ENCODE measurements around the gene SDK2.

Gene SDK2

DNA sequence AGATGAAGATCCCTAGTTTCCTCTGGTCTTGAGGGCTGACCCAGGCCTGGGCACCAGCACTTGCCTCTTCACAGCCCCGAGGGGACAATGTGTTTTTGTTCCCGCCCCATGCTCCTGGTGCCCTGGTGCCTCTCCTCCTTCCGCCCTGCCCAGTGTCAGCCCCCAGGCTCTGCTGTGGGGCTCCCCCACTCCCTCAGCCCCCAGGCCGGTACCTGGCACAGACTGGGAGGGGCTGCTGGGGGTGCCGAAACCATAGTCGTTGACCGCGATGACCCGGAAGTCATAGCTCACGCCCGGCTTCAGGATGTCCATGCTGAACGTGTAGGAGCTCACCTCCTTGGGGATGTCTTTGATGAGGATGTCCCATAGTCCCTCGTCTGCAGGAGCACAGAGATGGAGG is 292.0 kb downstream of the SDK2 start:
- no peak for DNase-seq

GRCh38 chr17:73351764-73352163 is 292.5 kb downstream of the SDK2 start:
- no peak for DNase-seq

GRCh38 chr17:73350864-73351263 is 293.4 kb downstream of the SDK2 start:
- no peak for DNase-seq

- DNase-seq = no peak
Observed at GRCh38 chr17:73349647-73350046, 294.6 kb downstream of the SDK2 start.

GRCh38 chr17:73349138-73349537 is 295.1 kb downstream of the SDK2 start:
- DNase-seq = no peak

- DNase-seq = no peak
Observed at GRCh38 chr17:73348829-73349095, 295.5 kb downstream of the SDK2 start.

GRCh38 chr17:73348018-73348828 is 296.0 kb downstream of the SDK2 start:
- no peak for DNase-seq

- no peak for DNase-seq
Observed at GRCh38 chr17:73347351-73347750, 296.9 kb downstream of the SDK2 start.

GRCh38 chr17:73346501-73347162 is 297.6 kb downstream of the SDK2 start:
- no peak for DNase-seq

GRCh38 chr17:73343739-73344454 is 300.3 kb downstream of the SDK2 start:
- no peak for DNase-seq

- DNase-seq = no peak
Observed at GRCh38 chr17:73343168-73343634, 301.0 kb downstream of the SDK2 start.

DNA sequence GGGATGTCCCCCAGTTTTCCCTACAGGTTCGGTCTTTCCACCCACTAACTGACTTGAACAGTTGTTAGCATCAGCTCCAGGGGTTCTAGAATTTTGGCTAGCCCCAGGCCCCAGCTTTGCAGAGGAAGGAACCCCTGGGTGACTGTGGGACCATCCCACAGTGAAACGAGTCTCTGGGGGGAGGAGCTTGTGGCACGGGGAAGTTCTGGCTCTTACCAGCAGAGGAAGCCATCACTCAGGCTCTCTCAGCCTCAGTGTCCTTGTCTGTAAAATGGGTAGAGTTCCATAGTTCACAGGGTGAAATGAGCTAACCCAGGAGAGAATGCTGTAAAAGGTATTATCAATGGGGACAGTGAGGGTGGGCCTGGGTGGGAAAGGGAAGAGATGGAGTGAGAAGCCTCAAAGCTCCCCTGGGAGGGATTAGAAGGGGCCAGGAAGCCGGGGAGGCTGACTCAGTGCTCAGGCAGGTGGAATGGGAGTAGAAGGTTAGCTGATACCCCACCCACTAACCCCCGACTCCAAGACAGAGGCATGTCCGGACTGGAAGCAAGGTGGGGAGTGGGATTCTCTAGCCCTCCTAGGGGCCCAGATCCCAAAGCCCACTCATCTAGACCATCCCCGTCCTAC is 301.6 kb downstream of the SDK2 start:
- no peak for DNase-seq

DNA sequence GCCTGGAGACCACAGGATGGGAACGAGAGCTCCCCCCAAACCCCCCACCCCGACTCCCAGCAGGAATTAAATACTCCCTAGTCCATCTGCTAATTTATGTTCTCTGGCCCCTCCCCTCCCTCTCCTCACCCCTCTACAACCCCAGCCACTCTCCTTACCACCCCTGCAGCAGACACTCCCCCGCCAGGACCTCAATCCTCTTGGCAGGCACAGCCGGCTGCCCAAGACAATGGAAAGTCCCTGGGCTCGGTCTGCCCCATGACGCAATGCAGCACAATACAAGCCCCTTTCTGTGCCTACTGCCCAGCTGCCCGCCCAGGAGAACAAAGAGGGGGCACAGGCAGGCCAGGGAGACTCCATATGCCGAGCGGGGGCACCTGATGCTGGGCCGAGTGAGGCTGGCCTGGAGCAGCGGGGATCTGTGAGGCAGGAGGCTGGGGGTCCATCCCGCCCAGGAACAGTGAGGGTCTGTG is 302.2 kb downstream of the SDK2 start:
- no peak for DNase-seq

GRCh38 chr17:73341350-73342049 is 302.7 kb downstream of the SDK2 start:
- DNase-seq = no peak

DNA sequence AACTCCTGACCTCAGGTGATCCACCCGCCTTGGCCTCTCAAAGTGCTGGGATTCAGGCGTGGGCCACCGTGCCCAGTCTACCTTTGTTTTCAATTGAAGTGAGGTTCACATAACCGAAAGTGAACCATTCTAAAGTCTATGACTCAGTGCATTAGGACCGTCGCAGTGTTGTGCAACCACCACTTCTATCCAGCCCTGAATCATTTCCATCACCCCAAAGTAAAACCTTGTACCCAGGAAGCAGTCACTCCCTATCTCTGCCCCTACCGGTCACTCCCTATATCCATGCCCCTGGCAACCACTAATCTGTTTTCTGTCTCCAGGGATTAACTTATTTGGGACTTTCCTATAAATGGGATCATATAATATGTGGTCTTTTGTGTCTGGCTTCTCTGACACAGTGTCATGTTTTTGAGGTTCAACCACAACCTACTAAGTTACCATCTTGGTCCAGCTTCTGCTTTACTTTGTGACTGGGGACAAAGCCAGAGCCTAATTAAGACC is 304.1 kb downstream of the SDK2 start:
- DNase-seq = no peak

- DNase-seq = no peak
Observed at GRCh38 chr17:73338566-73339197, 305.6 kb downstream of the SDK2 start.

- DNase-seq = no peak
Observed at GRCh38 chr17:73338050-73338521, 306.2 kb downstream of the SDK2 start.

- DNase-seq = no peak
Observed at GRCh38 chr17:73337330-73337710, 306.9 kb downstream of the SDK2 start.

- DNase-seq = no peak
Observed at GRCh38 chr17:73336408-73337329, 307.6 kb downstream of the SDK2 start.

DNA sequence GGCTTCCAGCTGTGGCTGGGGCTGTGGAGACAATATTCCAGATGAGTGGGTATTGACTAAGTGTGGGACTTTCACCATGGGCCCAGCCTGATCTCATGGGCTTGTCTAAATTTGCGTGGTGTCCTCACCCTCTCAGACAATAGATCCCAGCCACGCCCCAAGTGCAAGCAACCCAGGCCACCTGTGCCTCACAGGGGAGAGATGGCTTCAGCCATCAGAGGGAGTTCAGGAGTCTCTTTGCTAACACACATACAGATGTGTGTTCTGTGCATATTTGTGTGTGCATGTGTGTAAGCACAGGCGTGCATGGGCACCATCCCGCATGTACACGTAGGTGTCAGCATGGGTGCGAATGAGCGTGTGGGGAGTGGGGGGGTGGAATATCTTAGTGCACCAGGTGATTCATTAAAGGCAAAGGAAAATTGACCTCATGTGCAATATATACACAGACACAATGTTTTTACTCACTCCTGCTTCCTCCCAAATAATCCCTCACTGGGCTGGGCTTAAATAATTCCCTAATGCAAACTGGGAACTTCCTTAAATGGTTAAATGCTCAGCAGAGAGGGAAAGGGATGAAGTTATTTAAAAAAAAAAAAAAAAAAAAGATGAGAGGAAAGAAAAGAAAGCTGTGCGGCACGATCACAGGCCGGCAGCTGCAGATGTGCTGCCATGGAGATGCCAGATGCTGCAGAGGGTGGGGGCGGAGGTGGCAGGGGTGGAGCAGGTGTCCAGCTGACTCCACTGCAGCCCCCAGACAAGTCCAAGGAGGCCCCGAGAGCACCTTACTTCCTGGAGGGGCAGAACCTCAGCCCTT is 308.4 kb downstream of the SDK2 start:
- no peak for DNase-seq
